Right atrium auricular region (tissue), 2 donors: ENCODE data around the gene STRADA. TPM values are rescaled to one million over a fixed set of nuclear protein-coding genes. Genes with fewer than 3 reads are reported as not detected.

ENCODE experiments used
- DNase-seq: peaks from one replicate; pipeline ENCODE4 v3.0.0-alpha.2; 2019; ENCODE audit warnings: low spot score
- H3K27ac ChIP-seq, 2 donors: fragments of 200-600 bp; sonication (generic); 1 replicate in 1 of 2; 2 replicates in 1 of 2; pipeline ENCODE4 v1.5.1; 2016 to 2019
- H3K27me3 ChIP-seq, 2 donors: fragments of 200-600 bp; sonication (generic); one replicate each; pipeline versions ENCODE4 v1.5.1 to v1.6.0; 2017 to 2019
- H3K36me3 ChIP-seq: fragments of 200-600 bp; sonication (generic); one replicate; pipeline ENCODE4 v1.5.1; 2016
- H3K4me1 ChIP-seq, 2 donors: fragments of 200-600 bp; sonication (generic); one replicate each; pipeline versions ENCODE4 v1.5.1 to v1.6.0; 2017 to 2019
- H3K4me3 ChIP-seq, 2 donors: fragments of 200-600 bp; sonication (generic); 1 replicate in 1 of 2; 2 replicates in 1 of 2; pipeline ENCODE4 v1.5.1; 2017 to 2019; ENCODE audit warnings: mild to moderate bottlenecking in 1 of 2, moderate library complexity in 1 of 2
- H3K9me3 ChIP-seq, 2 donors: fragments of 200-600 bp; sonication (generic); one replicate each; pipeline ENCODE4 v1.5.1; 2019
- CTCF ChIP-seq, 2 donors: fragments of 200-600 bp; sonication (generic); IDR thresholded peaks; one replicate each; pipeline ENCODE4 v1.5.1; 2019; ENCODE audit warnings: antibody characterized with exemption in 2 of 2
- total RNA-seq, 2 donors: library from RNA; depleted of rRNA; stranded (reverse); fragments of >200 nt; gene quantifications; one replicate each; pipeline ENCODE4 v1.1.0, GENCODE V29; 2016

The STRADA gene
- total RNA-seq, 2 donors from 2014 or later = 13.1 to 14.4 TPM

- TF ChIP-seq CTCF (IDR thresholded peaks at IDR 0.05) = no peak
- no peak for DNase-seq
- Histone ChIP-seq H3K4me3 (no peak overlapping the region), H3K9me3 (no peaks in the 10 kb centered on the region), H3K27me3 (no peaks in the 10 kb centered on the region), H3K4me1 (peaks cover 0 to 18% of the 10 kb centered on the region in 2 donors), H3K27ac (no peak overlapping the region), H3K36me3 (peaks cover 69% of the 10 kb centered on the region)
These were observed 56.0 kb downstream of the STRADA start for GRCh38 chr17:63685578-63685977.

GRCh38 chr17:63685041-63685440 lies 56.6 kb downstream of the STRADA start:
- no peaks in the 10 kb centered on the region for H3K27me3 ChIP-seq

GRCh38 chr17:63682981-63683380 lies 58.6 kb downstream of the STRADA start:
- Histone ChIP-seq H3K27me3 (no peaks in the 10 kb centered on the region), H3K4me1 (peaks cover 0 to 23% of the 10 kb centered on the region in 2 donors), H3K36me3 (peaks cover 43% of the 10 kb centered on the region), H3K4me3 (no peak overlapping the region), H3K9me3 (no peaks in the 10 kb centered on the region), H3K27ac (no peak overlapping the region)
- DNase-seq = no peak
- TF ChIP-seq CTCF (IDR thresholded peaks at IDR 0.05) = no peak

More at GRCh38 chr17:63685041-63685440, 56.6 kb downstream of the STRADA start:
- Histone ChIP-seq H3K4me1 (peaks cover 0 to 18% of the 10 kb centered on the region in 2 donors), H3K27ac (no peak overlapping the region), H3K9me3 (no peaks in the 10 kb centered on the region), H3K36me3 (peaks cover 64% of the 10 kb centered on the region), H3K4me3 (no peak overlapping the region)
- DNase-seq = no peak
- no peak for TF ChIP-seq CTCF (IDR thresholded peaks at IDR 0.05)

- TF ChIP-seq CTCF (IDR thresholded peaks at IDR 0.05) = no peak
- Histone ChIP-seq H3K27ac (no peak overlapping the region), H3K9me3 (no peaks in the 10 kb centered on the region), H3K36me3 (peaks cover 42% of the 10 kb centered on the region), H3K27me3 (no peaks in the 10 kb centered on the region), H3K4me1 (peaks cover 0 to 28% of the 10 kb centered on the region in 2 donors), H3K4me3 (no peak overlapping the region)
- DNase-seq = no peak
These were observed 59.2 kb downstream of the STRADA start for GRCh38 chr17:63682441-63682840.

GRCh38 chr17:63681530-63681929 lies 60.1 kb downstream of the STRADA start:
- Histone ChIP-seq H3K4me3 (no peak overlapping the region), H3K36me3 (peaks cover 45% of the 10 kb centered on the region), H3K27me3 (no peaks in the 10 kb centered on the region), H3K4me1 (peaks cover 0 to 37% of the 10 kb centered on the region in 2 donors), H3K9me3 (no peaks in the 10 kb centered on the region), H3K27ac (no peak overlapping the region)
- TF ChIP-seq CTCF (IDR thresholded peaks at IDR 0.05) = no peak
- no peak for DNase-seq

- peaks cover 0 to 45% of the 10 kb centered on the region in 2 donors for H3K4me1 ChIP-seq
These were observed 60.9 kb downstream of the STRADA start for GRCh38 chr17:63680700-63681099.

More at GRCh38 chr17:63680700-63681099, 60.9 kb downstream of the STRADA start:
- DNase-seq = no peak
- Histone ChIP-seq H3K27ac (no peak overlapping the region), H3K9me3 (no peaks in the 10 kb centered on the region), H3K36me3 (peaks cover 37% of the 10 kb centered on the region), H3K4me3 (no peak overlapping the region), H3K27me3 (no peaks in the 10 kb centered on the region)
- TF ChIP-seq CTCF (IDR thresholded peaks at IDR 0.05) = no peak
